Neuronal stem cell (in vitro differentiated cells): ENCODE data around the gene DENR.

Experiments used
- DNase-seq: peaks from one replicate; pipeline ENCODE4 v3.0.0-alpha.2; 2013; ENCODE audit warnings: low spot score
- H2AFZ ChIP-seq: one replicate; pipeline ENCODE4 v1.6.1; 2013; ENCODE audit warnings: mild to moderate bottlenecking, low read length, inconsistent platforms
- H2AK5ac ChIP-seq: 2 replicates; pipeline ENCODE4 v1.6.1; 2013; ENCODE audit warnings: low read depth, mild to moderate bottlenecking, inconsistent platforms, low read length, moderate library complexity, mixed read lengths
- H2BK120ac ChIP-seq: 2 replicates; pipeline ENCODE4 v1.6.1; 2013; ENCODE audit warnings: low read depth, mild to moderate bottlenecking, inconsistent platforms, low read length, moderate library complexity, mixed read lengths
- H2BK12ac ChIP-seq: one replicate; pipeline ENCODE4 v1.6.1; 2013; ENCODE audit warnings: low read length, inconsistent platforms
- H2BK15ac ChIP-seq: 2 replicates; pipeline ENCODE4 v1.6.1; 2013; ENCODE audit warnings: mild to moderate bottlenecking, low read length, inconsistent platforms, mixed read lengths
- H2BK5ac ChIP-seq: one replicate; pipeline ENCODE4 v1.6.1; 2013; ENCODE audit warnings: inconsistent platforms, mild to moderate bottlenecking, low read length, moderate library complexity
- H3K14ac ChIP-seq: one replicate; pipeline ENCODE4 v1.6.1; 2013; ENCODE audit warnings: low read length, inconsistent platforms
- H3K18ac ChIP-seq: 2 replicates; pipeline ENCODE4 v1.6.1; 2013; ENCODE audit warnings: low read length, inconsistent platforms
- H3K23ac ChIP-seq: 2 replicates; pipeline ENCODE4 v1.6.1; 2013; ENCODE audit warnings: low read depth, mild to moderate bottlenecking, mixed read lengths, low read length, inconsistent platforms; ENCODE audit not compliant: poor library complexity
- H3K27ac ChIP-seq: replicated peaks from 3 replicates; pipeline ENCODE4 v1.5.1; 2013; ENCODE audit warnings: low read length, inconsistent platforms
- H3K27me3 ChIP-seq, 3 experiments: 2 replicates each; pipeline ENCODE4 v1.6.1; 2013; ENCODE audit warnings: low read length in 3 of 3, mild to moderate bottlenecking in 2 of 3, inconsistent platforms in 1 of 3, low read depth in 1 of 3, mixed read lengths in 1 of 3, moderate library complexity in 1 of 3; ENCODE audit not compliant: control insufficient read depth in 3 of 3, insufficient read depth in 3 of 3
- H3K36me3 ChIP-seq, 2 donors: replicated peaks in 1 of 2; 2 replicates each; pipeline ENCODE4 v1.6.1; 2013; ENCODE audit warnings: low read length in 2 of 2; ENCODE audit not compliant: control insufficient read depth in 2 of 2, insufficient read depth in 2 of 2
- H3K4ac ChIP-seq: 2 replicates; pipeline ENCODE4 v1.6.1; 2013; ENCODE audit warnings: inconsistent platforms, mild to moderate bottlenecking, low read length, moderate library complexity
- H3K4me1 ChIP-seq, 2 donors: 1 replicate in 1 of 2; 2 replicates in 1 of 2; pipeline ENCODE4 v1.6.1; 2013; ENCODE audit warnings: low read length in 2 of 2, low read depth in 1 of 2; ENCODE audit not compliant: control insufficient read depth in 2 of 2, insufficient read depth in 1 of 2
- H3K4me2 ChIP-seq: one replicate; pipeline ENCODE4 v1.6.1; 2013; ENCODE audit warnings: mild to moderate bottlenecking, low read length, inconsistent platforms; ENCODE audit not compliant: insufficient read depth, poor library complexity, severe bottlenecking
- H3K4me3 ChIP-seq, 2 donors: 2 replicates each; pipeline ENCODE4 v1.5.1; 2013; ENCODE audit warnings: low read length in 2 of 2, mild to moderate bottlenecking in 2 of 2, inconsistent platforms in 1 of 2, moderate library complexity in 1 of 2
- H3K79me1 ChIP-seq: one replicate; pipeline ENCODE4 v1.6.1; 2013; ENCODE audit warnings: low read depth, mild to moderate bottlenecking, inconsistent platforms, low read length, moderate library complexity
- H3K9ac ChIP-seq: one replicate; pipeline ENCODE4 v1.6.1; 2013; ENCODE audit warnings: mild to moderate bottlenecking, low read depth, low read length, inconsistent platforms; ENCODE audit not compliant: poor library complexity
- H3K9me3 ChIP-seq, 2 donors: replicated peaks in 1 of 2; 2 replicates each; pipeline versions ENCODE3 to v1.6.1; 2013; ENCODE audit warnings: low read length in 2 of 2, mild to moderate bottlenecking in 2 of 2, inconsistent platforms in 1 of 2, low read depth in 1 of 2, mixed read lengths in 1 of 2, moderate library complexity in 1 of 2; ENCODE audit not compliant: control insufficient read depth in 2 of 2, insufficient read depth in 1 of 2
- H4K8ac ChIP-seq: one replicate; pipeline ENCODE4 v1.6.1; 2013; ENCODE audit warnings: low read depth, mild to moderate bottlenecking, inconsistent platforms, low read length, moderate library complexity
- H4K91ac ChIP-seq: one replicate; pipeline ENCODE4 v1.6.1; 2013; ENCODE audit warnings: low read length, low read depth, mild to moderate bottlenecking, inconsistent platforms; ENCODE audit not compliant: poor library complexity
- WGBS, 2 donors: extraction: QIAGEN DNeasy Blood & Tissue Kit; methylation state at CpG; one replicate each; pipeline ENCODE4 v1.1.7; 2013; ENCODE audit warnings: missing lambda C conversion rate in 2 of 2, mixed read lengths in 1 of 2; ENCODE audit not compliant: insufficient read length in 2 of 2, insufficient replicate concordance in 1 of 2; ENCODE audit errors: extremely low coverage in 2 of 2; 5-methylcytosine and 5-hydroxymethylcytosine counted together

The DENR gene

GRCh38 chr12:122790393-122791075, 37.9 kb downstream of the DENR start:
- H3K27me3 ChIP-seq, result no peaks in the 10 kb centered on the region
- H2BK15ac ChIP-seq, result no peak overlapping the region
- no peak overlapping the region for H3K4me3 ChIP-seq
- H3K14ac ChIP-seq, result no peak overlapping the region
- H2BK5ac ChIP-seq, result no peak overlapping the region
- H2AFZ ChIP-seq, result no peak overlapping the region
- WGBS, 2 donors, result no CpG with 5 or more reads among the region's 5 CpGs
- H3K9me3 ChIP-seq, result no peaks in the 10 kb centered on the region
- DNase-seq, result no peak
- H3K9ac ChIP-seq, result no peak overlapping the region
- H4K91ac ChIP-seq, result no peak overlapping the region
- no peak overlapping the region for H2BK12ac ChIP-seq
- no peak overlapping the region for H3K4ac ChIP-seq
- no peak overlapping the region for H3K23ac ChIP-seq
- peaks cover 0 to 4% of the 10 kb centered on the region in 2 donors for H3K4me1 ChIP-seq
- no peak overlapping the region for H3K18ac ChIP-seq
- H3K36me3 ChIP-seq, result no peaks in the 10 kb centered on the region
- no peak overlapping the region for H2BK120ac ChIP-seq
- no peak overlapping the region for H3K27ac ChIP-seq
- no peak overlapping the region for H3K4me2 ChIP-seq
- H4K8ac ChIP-seq, result no peak overlapping the region
- no peak overlapping the region for H2AK5ac ChIP-seq
- H3K79me1 ChIP-seq, result no peaks in the 10 kb centered on the region

GRCh38 chr12:122793685-122794106, 41.1 kb downstream of the DENR start:
- Histone ChIP-seq H3K79me1 (no peaks in the 10 kb centered on the region), H3K18ac (no peak overlapping the region), H3K27ac (no peak overlapping the region), H3K27me3 (no peaks in the 10 kb centered on the region), H3K23ac (no peak overlapping the region), H3K36me3 (no peaks in the 10 kb centered on the region), H2BK120ac (no peak overlapping the region), H2BK15ac (no peak overlapping the region), H2AFZ (peak overlapping the region; percentile 66), H2AK5ac (no peak overlapping the region), H2BK12ac (no peak overlapping the region), H3K4me2 (no peak overlapping the region), H2BK5ac (no peak overlapping the region), H3K9ac (no peak overlapping the region), H3K4me3 (no peak overlapping the region), H3K9me3 (no peaks in the 10 kb centered on the region), H4K8ac (no peak overlapping the region), H3K4ac (no peak overlapping the region), H3K4me1 (peaks cover 0 to 4% of the 10 kb centered on the region in 2 donors), H3K14ac (no peak overlapping the region), H4K91ac (no peak overlapping the region)
- WGBS, 2 donors, result no CpG with 5 or more reads among the region's 10 CpGs
- peak; percentile 51 for DNase-seq

- Histone ChIP-seq H3K79me1 (no peaks in the 10 kb centered on the region), H3K36me3 (no peaks in the 10 kb centered on the region), H2BK120ac (no peak overlapping the region), H3K27ac (no peak overlapping the region), H4K91ac (no peak overlapping the region), H3K27me3 (no peaks in the 10 kb centered on the region), H4K8ac (no peak overlapping the region), H3K4me2 (no peak overlapping the region), H3K4ac (no peak overlapping the region), H3K9ac (no peak overlapping the region), H2BK5ac (no peak overlapping the region), H2BK15ac (no peak overlapping the region), H2BK12ac (no peak overlapping the region), H3K23ac (no peak overlapping the region), H3K18ac (no peak overlapping the region), H3K4me1 (peaks cover 0 to under 1% of the 10 kb centered on the region in 2 donors), H3K14ac (no peak overlapping the region), H3K9me3 (no peaks in the 10 kb centered on the region), H2AFZ (no peak overlapping the region), H3K4me3 (no peak overlapping the region), H2AK5ac (no peak overlapping the region)
- no peak for DNase-seq
- no CpG with 5 or more reads among the region's 4 CpGs for WGBS, 2 donors
Observed at GRCh38 chr12:122795807-122796206, 43.2 kb downstream of the DENR start.

- WGBS, 2 donors, result no CpG with 5 or more reads among the region's 13 CpGs
- H3K9ac ChIP-seq, result peak overlapping the region; percentile 34
Observed at GRCh38 chr12:122799641-122800243, 47.1 kb downstream of the DENR start.

More at GRCh38 chr12:122799641-122800243, 47.1 kb downstream of the DENR start:
- H3K9me3 ChIP-seq, result no peaks in the 10 kb centered on the region
- no peaks in the 10 kb centered on the region for H3K36me3 ChIP-seq
- no peak overlapping the region for H3K4me2 ChIP-seq
- no peak overlapping the region for H2BK12ac ChIP-seq
- H3K4ac ChIP-seq, result no peak overlapping the region
- H2AFZ ChIP-seq, result no peak overlapping the region
- H3K14ac ChIP-seq, result no peak overlapping the region
- H2AK5ac ChIP-seq, result no peak overlapping the region
- H3K4me1 ChIP-seq, result no peaks in the 10 kb centered on the region
- H3K23ac ChIP-seq, result no peak overlapping the region
- no peaks in the 10 kb centered on the region for H3K27me3 ChIP-seq
- H2BK120ac ChIP-seq, result peak overlapping the region; percentile 11
- H3K79me1 ChIP-seq, result no peaks in the 10 kb centered on the region
- no peak for DNase-seq
- no peak overlapping the region for H4K91ac ChIP-seq
- no peak overlapping the region for H4K8ac ChIP-seq
- H2BK15ac ChIP-seq, result no peak overlapping the region
- no peak overlapping the region for H3K27ac ChIP-seq
- peak overlapping the region; percentile 8 for H3K18ac ChIP-seq
- no peak overlapping the region for H2BK5ac ChIP-seq
- H3K4me3 ChIP-seq, result no peak overlapping the region
